RWPE1 (cell line): ENCODE data around the gene TMPRSS11B.
"Not testable (repeated sequence)": the region's sequence is repeated elsewhere in the genome, so short reads cannot be mapped to it uniquely, and the experiment has no call there.

Experiments
- CTCF ChIA-PET: fragments of 350-600 bp; sonication (Branson Sonifier 250); formaldehyde crosslinking; extraction: SDS; loops from one replicate; lab custom pipeline; 2021; lab: Yijun Ruan, JAX
- POLR2A ChIA-PET: fragments of 400-600 bp; formaldehyde crosslinking; extraction: SDS; loops from one replicate; lab custom pipeline; 2020; ENCODE audit warnings: antibody characterized with exemption; ENCODE audit not compliant: low non-redundant PET; lab: Yijun Ruan, JAX
- DNase-seq: peaks from one replicate; pipeline ENCODE4 v3.0.0; 2012; ENCODE audit warnings: low spot score
- H3K27ac ChIP-seq: fragments of 450-650 bp; 2 replicates; pipeline ENCODE4 v1.5.1; 2017
- CTCF ChIP-seq: fragments of 450-650 bp; conservative IDR thresholded peaks from 2 replicates; pipeline ENCODE4 v1.5.1; 2017; ENCODE audit warnings: low read depth, mild to moderate bottlenecking

TMPRSS11B gene

GRCh38 chr4:68245594-68245993 is at the start of gene TMPRSS11B:
Gene TMPRSS11B (minus strand): TSS chr4:68245694. CDS start chr4:68245558, 136 bp downstream.
- ChIA-PET CTCF (no interaction called here), POLR2A (no interaction called here)
- no peak for TF ChIP-seq CTCF
- DNase-seq, result no peak
- H3K27ac ChIP-seq, result no peak within 1 kb of the TSS

DNA sequence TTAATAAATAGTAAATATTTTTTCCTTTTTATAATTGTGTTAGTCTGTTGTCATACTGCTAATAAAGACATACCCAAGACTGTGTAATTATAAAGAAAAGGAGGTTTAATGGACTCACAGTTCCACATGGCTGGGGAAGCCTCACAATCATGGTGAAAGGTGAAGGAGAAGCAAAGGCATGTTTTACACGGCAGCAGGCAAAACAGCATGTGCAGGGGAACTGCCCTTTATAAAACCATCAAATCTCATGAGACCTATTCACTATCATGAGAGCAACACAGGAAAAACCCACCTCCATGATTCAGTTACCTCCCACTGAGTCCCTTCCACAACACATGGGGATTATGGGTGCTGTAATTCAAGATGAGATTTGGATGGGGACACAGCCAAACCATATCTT is 45.8 kb upstream of the TMPRSS11B start:
- POLR2A ChIA-PET, result no interaction called here
- DNase-seq, result no peak
- CTCF ChIA-PET, result no interaction called here
- H3K27ac ChIP-seq, result no peak overlapping the region
- no peak for TF ChIP-seq CTCF

GRCh38 chr4:68288393-68288740 is 42.9 kb upstream of the TMPRSS11B start:
- H3K27ac ChIP-seq, result no peak overlapping the region
- CTCF ChIA-PET, result no interaction called here
- no peak for DNase-seq
- POLR2A ChIA-PET, result no interaction called here
- TF ChIP-seq CTCF, result no peak

- no peak for TF ChIP-seq CTCF
- DNase-seq, result no peak
- no peak overlapping the region for H3K27ac ChIP-seq
- CTCF ChIA-PET, result no interaction called here
- POLR2A ChIA-PET, result interaction anchor here (0.8 kb wide), 1 partner anchor 60 kb away, joined by 3 read pairs; no protein-coding TSS in a partner anchor
These were observed 42.4 kb upstream of the TMPRSS11B start for GRCh38 chr4:68287704-68288392.

DNA sequence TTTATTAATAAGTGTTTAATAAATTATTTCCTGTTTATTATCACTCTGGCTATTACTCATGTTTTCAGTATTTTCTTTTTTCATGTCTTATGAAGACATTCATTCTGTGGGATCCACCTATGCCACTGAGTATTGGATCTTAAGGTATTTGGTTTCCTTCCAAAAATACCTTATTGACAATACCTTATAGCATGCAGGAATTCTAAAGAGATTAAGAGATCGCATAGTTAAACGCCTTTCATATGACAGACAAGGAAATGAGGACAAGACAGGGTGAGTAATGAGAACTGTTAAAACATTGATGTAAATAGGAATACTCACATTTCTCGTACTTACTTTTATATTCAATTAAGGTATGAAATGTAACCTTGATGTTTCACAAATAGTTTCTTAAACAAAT is 38.2 kb upstream of the TMPRSS11B start:
- DNase-seq, result peak; percentile 17
- ChIA-PET CTCF (interaction anchor here (1.0 kb wide), 1 partner anchor 12 kb away, joined by 4 read pairs; no protein-coding TSS in a partner anchor), POLR2A (no interaction called here)
- no peak overlapping the region for H3K27ac ChIP-seq
- no peak for TF ChIP-seq CTCF

GRCh38 chr4:68283095-68283494 is 37.6 kb upstream of the TMPRSS11B start:
- H3K27ac ChIP-seq, result no peak overlapping the region
- DNase-seq, result no peak
- TF ChIP-seq CTCF, result no peak
- ChIA-PET POLR2A (no interaction called here), CTCF (no interaction called here)

DNA sequence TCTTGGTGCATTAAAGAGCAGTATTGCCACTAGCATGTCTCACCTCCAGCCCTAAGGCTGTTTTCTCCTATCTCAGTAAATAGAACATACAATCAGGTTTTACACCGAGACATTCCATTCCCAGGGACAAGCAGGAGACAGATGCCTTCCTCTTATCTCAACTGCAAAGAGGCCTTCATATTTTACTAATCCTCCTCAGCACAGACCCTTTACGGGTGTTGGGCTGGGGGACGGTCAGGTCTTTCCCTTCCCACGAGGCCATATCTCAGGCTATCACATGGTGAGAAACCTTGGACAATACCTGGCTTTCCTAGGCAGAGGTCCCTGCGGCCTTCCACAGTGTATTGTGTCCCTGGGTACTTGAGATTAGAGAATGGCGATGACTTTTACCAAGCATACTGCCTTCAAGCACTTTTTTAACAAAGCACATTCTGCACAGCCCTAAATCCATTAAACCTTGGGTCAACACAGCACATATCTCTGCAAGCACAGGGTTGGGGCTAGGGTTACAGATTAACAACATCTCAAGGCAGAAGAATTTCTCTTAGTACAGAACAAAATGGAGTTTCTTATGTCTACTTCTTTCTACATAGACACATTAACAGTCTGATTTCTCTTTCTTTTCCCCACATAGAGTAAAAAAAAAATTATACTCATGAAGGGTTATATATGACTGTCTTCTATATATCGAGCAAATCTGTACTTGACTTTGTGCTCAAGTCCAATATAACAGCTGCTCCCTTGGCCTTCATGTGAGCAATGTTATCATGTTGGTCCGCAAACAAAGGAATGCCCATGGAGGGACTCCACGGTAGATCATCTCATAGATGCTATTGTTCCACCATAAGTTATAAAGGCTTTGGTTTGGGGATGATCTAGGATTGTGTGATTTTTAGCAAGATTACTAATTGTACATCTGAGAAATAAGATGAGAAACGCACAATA is 36.6 kb upstream of the TMPRSS11B start:
- H3K27ac ChIP-seq, POLR2A ChIA-PET, DNase-seq: not testable (repeated sequence)
- CTCF ChIA-PET, result interaction anchor here (1.2 kb wide), 1 partner anchor 10 kb away, joined by 5 read pairs; no protein-coding TSS in a partner anchor
